MM.1S (cell line): ENCODE data around the gene C1orf21.

Experiments
- CTCF ChIP-seq: fragments of 300-600 bp; sonication (generic); IDR thresholded peaks from 2 replicates; pipeline ENCODE4 v1.5.1; 2016; ENCODE audit warnings: antibody characterized with exemption, low read length, mixed read lengths
- EZH2 ChIP-seq: fragments of 300-600 bp; sonication (generic); optimal IDR thresholded peaks from 2 replicates; pipeline ENCODE3; 2017; ENCODE audit warnings: low read depth, mild to moderate bottlenecking, antibody characterized with exemption, low read length, mixed read lengths
- EZH2phosphoT487 ChIP-seq: fragments of 300-600 bp; sonication (generic); IDR thresholded peaks from 2 replicates; pipeline ENCODE4 v1.6.1; 2018; ENCODE audit warnings: antibody characterized with exemption, low read length

- TF ChIP-seq EZH2phosphoT487 (no peak), CTCF (no peak), EZH2 (no peak)
Measured at GRCh38 chr1:184412472-184412871, 25.6 kb downstream of the C1orf21 start.
